H1 (cell line): ENCODE data around the gene ARHGEF18. TPM values are rescaled to one million over a fixed set of nuclear protein-coding genes. Genes with fewer than 3 reads are reported as not detected.

Source experiments
- CTCF ChIA-PET: fragments of 300-600 bp; sonication (Branson Sonifier 250); formaldehyde crosslinking; loops from one replicate; lab custom pipeline; 2021; ENCODE audit not compliant: partially characterized antibody; lab: Charles Lee
- POLR2A ChIA-PET: fragments of 300-600 bp; sonication (Branson Sonifier 250); formaldehyde crosslinking; loops from one replicate; lab custom pipeline; 2021; ENCODE audit warnings: inconsistent platforms; ENCODE audit not compliant: partially characterized antibody; lab: Charles Lee
- DNase-seq, 2 experiments: peaks; one replicate each; pipeline versions ENCODE4 v3.0.0 to v3.0.0-alpha.2; 2010 to 2022; ENCODE audit warnings: low spot score in 2 of 2, low read depth in 1 of 2, mixed read lengths in 1 of 2
- FAIRE-seq: peaks from 2 replicates; lab custom pipeline; 2011; peaks lifted over from hg19 to GRCh38; lab: Jason Lieb, UNC
- H2AFZ ChIP-seq: 2 replicates; pipeline ENCODE4 v1.8.1; 2012; ENCODE audit warnings: low read length, inconsistent platforms
- H2AK5ac ChIP-seq: 2 replicates; pipeline ENCODE4 v1.6.1; 2013; ENCODE audit warnings: low read depth, low read length
- H2BK120ac ChIP-seq: replicated peaks from 2 replicates; pipeline ENCODE3; 2013; ENCODE audit warnings: low read depth, low read length, inconsistent platforms
- H2BK12ac ChIP-seq: 2 replicates; pipeline ENCODE4 v1.6.1; 2013; ENCODE audit warnings: low read depth, low read length
- H2BK15ac ChIP-seq: 2 replicates; pipeline ENCODE4 v1.6.1; 2013; ENCODE audit warnings: low read length
- H2BK20ac ChIP-seq: 2 replicates; pipeline ENCODE4 v1.6.1; 2013; ENCODE audit warnings: low read length
- H2BK5ac ChIP-seq: 2 replicates; pipeline ENCODE4 v1.6.1; 2013; ENCODE audit warnings: low read depth, low read length
- H3K14ac ChIP-seq: 2 replicates; pipeline ENCODE4 v1.6.1; 2013; ENCODE audit warnings: inconsistent platforms; ENCODE audit not compliant: insufficient read length
- H3K18ac ChIP-seq: 2 replicates; pipeline ENCODE4 v1.6.1; 2013; ENCODE audit warnings: low read length; ENCODE audit errors: extremely low read depth
- H3K23ac ChIP-seq: 2 replicates; pipeline ENCODE4 v1.6.1; 2013; ENCODE audit warnings: inconsistent platforms; ENCODE audit not compliant: insufficient read length
- H3K23me2 ChIP-seq: 2 replicates; pipeline ENCODE4 v1.6.1; 2013; ENCODE audit warnings: low read depth, low read length
- H3K27ac ChIP-seq: 2 replicates; pipeline ENCODE4 v1.6.1; 2011; ENCODE audit warnings: low read depth, low read length, inconsistent platforms
- H3K27me3 ChIP-seq, 4 experiments: replicated peaks in 1 of 4; 1 replicate in 1 of 4; 2 replicates in 3 of 4; pipeline versions ENCODE4 v1.6.1 to v1.8.1; 2011 to 2013; ENCODE audit warnings: low read length in 3 of 4, mild to moderate bottlenecking in 3 of 4, inconsistent platforms in 2 of 4, mixed read lengths in 2 of 4, moderate library complexity in 1 of 4; ENCODE audit not compliant: control insufficient read depth in 3 of 4, insufficient read depth in 3 of 4; ENCODE audit errors: extremely low read depth in 1 of 4
- H3K36me3 ChIP-seq, 4 experiments: 2 replicates each; pipeline versions ENCODE4 v1.6.1 to v1.8.1; 2011 to 2013; ENCODE audit warnings: mild to moderate bottlenecking in 4 of 4, low read length in 3 of 4, moderate library complexity in 2 of 4, control low read depth in 1 of 4, inconsistent platforms in 1 of 4; ENCODE audit not compliant: insufficient read depth in 4 of 4, control insufficient read depth in 2 of 4
- H3K4ac ChIP-seq: replicated peaks from 2 replicates; pipeline ENCODE3; 2013; ENCODE audit warnings: low read length, low read depth, mixed read lengths, inconsistent platforms; ENCODE audit not compliant: insufficient read length
- H3K4me1 ChIP-seq, 4 experiments: replicated peaks in 1 of 4; 1 replicate in 1 of 4; 2 replicates in 3 of 4; pipeline versions ENCODE4 v1.6.1 to v1.8.1; 2011 to 2013; ENCODE audit warnings: low read length in 3 of 4, inconsistent platforms in 2 of 4, mixed read lengths in 1 of 4; ENCODE audit not compliant: insufficient read depth in 4 of 4, control insufficient read depth in 3 of 4
- H3K4me2 ChIP-seq, 2 experiments: 2 replicates each; pipeline versions ENCODE4 v1.6.1 to v1.8.1; 2011 to 2013; ENCODE audit warnings: low read depth in 2 of 2, low read length in 2 of 2, control low read depth in 1 of 2, inconsistent platforms in 1 of 2, mild to moderate bottlenecking in 1 of 2; ENCODE audit not compliant: insufficient read depth in 1 of 2
- H3K4me3 ChIP-seq, 4 experiments: fragments of 200-600, 300-600 bp in 1 of 4; sonication (generic), shearing (Covaris generic), sonication (Bioruptor Twin) in 1 of 4; 2 replicates each; pipeline versions ENCODE4 v1.5.1 to v1.8.1; 2011 to 2016; ENCODE audit warnings: low read length in 4 of 4, low read depth in 3 of 4, control low read depth in 2 of 4, inconsistent platforms in 2 of 4, mild to moderate bottlenecking in 2 of 4, mixed read lengths in 1 of 4, moderate library complexity in 1 of 4; ENCODE audit not compliant: insufficient read depth in 2 of 4; ENCODE audit errors: extremely low read depth in 1 of 4
- H3K56ac ChIP-seq: replicated peaks from 2 replicates; pipeline ENCODE3; 2013; ENCODE audit warnings: low read depth, mild to moderate bottlenecking, mixed read lengths, low read length, inconsistent platforms; ENCODE audit not compliant: insufficient read length
- H3K79me1 ChIP-seq: 2 replicates; pipeline ENCODE4 v1.6.1; 2013; ENCODE audit warnings: low read depth, low read length, control low read depth
- H3K79me2 ChIP-seq, 2 experiments: 2 replicates each; pipeline versions ENCODE4 v1.6.1 to v1.8.1; 2012 to 2013; ENCODE audit warnings: low read length in 2 of 2, mild to moderate bottlenecking in 2 of 2, inconsistent platforms in 1 of 2; ENCODE audit not compliant: insufficient read depth in 2 of 2, control insufficient read depth in 1 of 2
- H3K9ac ChIP-seq, 4 experiments: replicated peaks in 1 of 4; 1 replicate in 1 of 4; 2 replicates in 3 of 4; pipeline versions ENCODE4 v1.6.1 to v1.8.1; 2011 to 2013; ENCODE audit warnings: low read depth in 3 of 4, low read length in 3 of 4, control low read depth in 2 of 4, mild to moderate bottlenecking in 2 of 4, moderate library complexity in 2 of 4, inconsistent platforms in 1 of 4; ENCODE audit errors: extremely low read depth in 1 of 4
- H3K9me3 ChIP-seq, 2 experiments: 2 replicates each; pipeline versions ENCODE4 v1.6.1 to v1.8.1; 2012 to 2013; ENCODE audit warnings: mild to moderate bottlenecking in 2 of 2, moderate library complexity in 2 of 2, control low read depth in 1 of 2, inconsistent platforms in 1 of 2, low read depth in 1 of 2, low read length in 1 of 2, mixed read lengths in 1 of 2; ENCODE audit not compliant: insufficient read depth in 2 of 2
- H4K20me1 ChIP-seq, 2 experiments: replicated peaks in 1 of 2; 2 replicates each; pipeline versions ENCODE3 to v1.8.1; 2011 to 2013; ENCODE audit warnings: inconsistent platforms in 2 of 2, low read length in 2 of 2, mild to moderate bottlenecking in 1 of 2; ENCODE audit not compliant: insufficient read depth in 2 of 2, control insufficient read depth in 1 of 2
- H4K5ac ChIP-seq: 2 replicates; pipeline ENCODE4 v1.6.1; 2013; ENCODE audit warnings: low read length, low read depth, mixed read lengths, inconsistent platforms; ENCODE audit not compliant: insufficient read length
- H4K8ac ChIP-seq: 2 replicates; pipeline ENCODE4 v1.8.0; 2013; ENCODE audit warnings: mild to moderate bottlenecking, moderate library complexity, low read length, inconsistent platforms; ENCODE audit not compliant: insufficient read depth; ENCODE audit errors: extremely low read depth
- H4K91ac ChIP-seq: replicated peaks from 2 replicates; pipeline ENCODE3; 2013; ENCODE audit warnings: low read length, mixed read lengths, inconsistent platforms; ENCODE audit not compliant: insufficient read length
- ASH2L ChIP-seq: fragments of 200-600, 300-600 bp; sonication (generic); IDR thresholded peaks from one replicate; pipeline ENCODE4 v1.7.1; 2017; ENCODE audit warnings: low read length
- JUND ChIP-seq: IDR thresholded peaks from 2 replicates; pipeline ENCODE4 v1.6.1; 2011; ENCODE audit warnings: mild to moderate bottlenecking, improper control_type of control experiment, low read length
- KDM5A ChIP-seq: fragments of 200-600 bp; IDR thresholded peaks from 2 replicates; pipeline ENCODE4 v1.7.1; 2012; ENCODE audit warnings: mild to moderate bottlenecking, low read length, inconsistent platforms, mixed read lengths
- MAFK ChIP-seq: IDR thresholded peaks from 2 replicates; pipeline ENCODE4 v1.6.1; 2012; ENCODE audit warnings: low read depth, mild to moderate bottlenecking, improper control_type of control experiment, low read length
- NRF1 ChIP-seq: IDR thresholded peaks from 2 replicates; pipeline ENCODE4 v1.6.1; 2011; ENCODE audit warnings: mild to moderate bottlenecking, low read depth, low read length, improper control_type of control experiment
- RAD21 ChIP-seq, 2 experiments: IDR thresholded peaks in 1 of 2; conservative IDR thresholded peaks in 1 of 2; 2 replicates each; pipeline ENCODE4 v1.6.1; 2011; ENCODE audit warnings: low read depth in 2 of 2, low read length in 2 of 2, improper control_type of control experiment in 1 of 2, inconsistent platforms in 1 of 2, mild to moderate bottlenecking in 1 of 2, moderate library complexity in 1 of 2
- RXRA ChIP-seq: IDR thresholded peaks from 2 replicates; pipeline ENCODE4 v1.6.1; 2011; ENCODE audit warnings: low read depth, mild to moderate bottlenecking, low read length, moderate library complexity; ENCODE audit not compliant: insufficient read depth
- SIRT6 ChIP-seq: IDR thresholded peaks from one replicate; pipeline ENCODE4 v1.7.1; 2012; ENCODE audit warnings: low read length, inconsistent platforms
- SIX5 ChIP-seq: IDR thresholded peaks from 2 replicates; pipeline ENCODE4 v1.6.1; 2011; ENCODE audit warnings: mild to moderate bottlenecking, low read depth, low read length
- SP1 ChIP-seq: IDR thresholded peaks from 2 replicates; pipeline ENCODE4 v1.6.1; 2011; ENCODE audit warnings: low read depth, low read length
- SP4 ChIP-seq: IDR thresholded peaks from 2 replicates; pipeline ENCODE4 v1.6.1; 2012; ENCODE audit warnings: low read length, inconsistent platforms
- TBP ChIP-seq: IDR thresholded peaks from 2 replicates; pipeline ENCODE4 v1.6.1; 2011; ENCODE audit warnings: low read depth, low read length, improper control_type of control experiment
- WGBS, 2 experiments: shearing (Covaris generic) in 1 of 2; methylation state at CpG; one replicate each; pipeline versions ENCODE4 v1.1.6 to v1.1.7; 2013 to 2015; ENCODE audit warnings: low lambda C conversion rate in 2 of 2, mixed read lengths in 2 of 2, inconsistent platforms in 1 of 2, low coverage in 1 of 2, missing lambda C conversion rate in 1 of 2; ENCODE audit not compliant: insufficient replicate concordance in 2 of 2, insufficient coverage in 1 of 2, insufficient read length in 1 of 2; ENCODE audit errors: extremely low coverage in 1 of 2, missing lambda C conversion rate in 1 of 2; 5-methylcytosine and 5-hydroxymethylcytosine counted together
- polyA plus RNA-seq, 7 experiments: library from polyadenylated mRNA; depleted of rRNA in 3 of 7; stranded (reverse) in 5 of 7; unstranded in 2 of 7; fragments of >200 nt in 5 of 7; fragments of 200-250 nt in 2 of 7; gene quantifications; 1 replicate in 5 of 7; 2 replicates in 1 of 7; 4 replicates in 1 of 7; pipeline versions ENCODE4 v1.2.1 to v1.2.3, GENCODE V29; 2011 to 2013; ENCODE audit warnings: missing spikeins in 2 of 7, mixed read lengths in 2 of 7
- total RNA-seq: library from RNA; stranded (reverse); fragmentation: NEBNext Ultra II Directional; extraction: Animal tissue kit (Norgen Biotek cat#: 25700); gene quantifications from 2 replicates; pipeline ENCODE4 v1.2.1, GENCODE V29; 2021
- TF ChIP-seq, protein P1 (sequence below): IDR thresholded peaks from 2 replicates; pipeline ENCODE4 v1.6.1; 2011; ENCODE audit warnings: low read depth, mild to moderate bottlenecking, low read length; ENCODE audit not compliant: insufficient read depth
- TF ChIP-seq, protein P2 (sequence below): IDR thresholded peaks from 2 replicates; pipeline ENCODE4 v1.6.1; 2012; ENCODE audit warnings: inconsistent platforms

ARHGEF18 gene
- total and polyA plus RNA-seq, 2 of the 8 experiments (the other 6 are each of a cell fraction or from before 2014, with no cell fraction given), result 12.2 to 35.9 TPM

GRCh38 chr19:7377196-7377595, 28.5 kb downstream of the ARHGEF18 start:
- CTCF ChIA-PET, result interaction anchor here (0.6 to 6.1 kb wide), 6 partner anchors 9 to 36 kb away, joined by 3 to 57 read pairs (median 6); partner anchors contain the start of gene ARHGEF18
- POLR2A ChIA-PET, result interaction anchor here (0.8 kb wide), 1 partner anchor 11 kb away, joined by 4 read pairs; no protein-coding TSS in a partner anchor
- no peak overlapping the region for H3K18ac ChIP-seq
- no peak overlapping the region for H4K5ac ChIP-seq
- H2BK20ac ChIP-seq, result no peak overlapping the region
- TF ChIP-seq SIX5, result no peak
- no peak for TF ChIP-seq NRF1
- no peak for TF ChIP-seq SIRT6
- TF ChIP-seq RAD21 (IDR thresholded peaks at IDR 0.05 in 1 of 2, conservative IDR thresholded peaks at IDR 0.05 in 1 of 2; ENCODE audit: low read depth in 2 of 2, low read length in 2 of 2), result no peak
- TF ChIP-seq, protein P1, sequence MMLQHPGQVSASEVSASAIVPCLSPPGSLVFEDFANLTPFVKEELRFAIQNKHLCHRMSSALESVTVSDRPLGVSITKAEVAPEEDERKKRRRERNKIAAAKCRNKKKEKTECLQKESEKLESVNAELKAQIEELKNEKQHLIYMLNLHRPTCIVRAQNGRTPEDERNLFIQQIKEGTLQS, result no peak
- no peak for TF ChIP-seq MAFK
- TF ChIP-seq TBP, result no peak
- TF ChIP-seq JUND, result no peak
- no peak for TF ChIP-seq SP4
- TF ChIP-seq, protein P2, sequence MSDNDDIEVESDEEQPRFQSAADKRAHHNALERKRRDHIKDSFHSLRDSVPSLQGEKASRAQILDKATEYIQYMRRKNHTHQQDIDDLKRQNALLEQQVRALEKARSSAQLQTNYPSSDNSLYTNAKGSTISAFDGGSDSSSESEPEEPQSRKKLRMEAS, result no peak
- no peak for TF ChIP-seq SP1
- no peak for TF ChIP-seq KDM5A
- no peak for TF ChIP-seq RXRA
- TF ChIP-seq ASH2L, result no peak
- FAIRE-seq, result no peak
- no peaks in the 10 kb centered on the region for H3K79me2 ChIP-seq
- H4K91ac ChIP-seq, result no peak overlapping the region
- no peak overlapping the region for H3K56ac ChIP-seq
- H2AFZ ChIP-seq, result no peak overlapping the region
- H4K8ac ChIP-seq, result no peak overlapping the region
- no peaks in the 10 kb centered on the region for H3K27me3 ChIP-seq
- H3K36me3 ChIP-seq, result no peaks in the 10 kb centered on the region
- peaks cover 0 to 6% (median 3%) of the 10 kb centered on the region in 4 experiments; a peak in 3 of 7 replicates for H3K4me1 ChIP-seq
- no peak overlapping the region for H3K4ac ChIP-seq
- H2BK12ac ChIP-seq, result no peak overlapping the region
- no peak overlapping the region for H2BK5ac ChIP-seq
- no peak overlapping the region for H3K27ac ChIP-seq
- H4K20me1 ChIP-seq, result no peaks in the 10 kb centered on the region
- H3K23ac ChIP-seq, result no peak overlapping the region
- H3K79me1 ChIP-seq, result no peaks in the 10 kb centered on the region
- no peak overlapping the region for H3K4me3 ChIP-seq
- no peak overlapping the region for H3K4me2 ChIP-seq
- no peak overlapping the region for H2BK120ac ChIP-seq
- H2BK15ac ChIP-seq, result no peak overlapping the region
- no peaks in the 10 kb centered on the region for H3K9me3 ChIP-seq
- H3K14ac ChIP-seq, result no peak overlapping the region
- no peak overlapping the region for H3K9ac ChIP-seq
- H2AK5ac ChIP-seq, result no peak overlapping the region
- 85% methylated on average over 7 of the region's 7 CpGs; no CpG with 5 or more reads in 1 of the 2 experiments for WGBS, 2 experiments
- no peak for DNase-seq
- H3K23me2 ChIP-seq, result no peaks in the 10 kb centered on the region
